ENCODE measurements around the gene NT5C2.

DNA sequence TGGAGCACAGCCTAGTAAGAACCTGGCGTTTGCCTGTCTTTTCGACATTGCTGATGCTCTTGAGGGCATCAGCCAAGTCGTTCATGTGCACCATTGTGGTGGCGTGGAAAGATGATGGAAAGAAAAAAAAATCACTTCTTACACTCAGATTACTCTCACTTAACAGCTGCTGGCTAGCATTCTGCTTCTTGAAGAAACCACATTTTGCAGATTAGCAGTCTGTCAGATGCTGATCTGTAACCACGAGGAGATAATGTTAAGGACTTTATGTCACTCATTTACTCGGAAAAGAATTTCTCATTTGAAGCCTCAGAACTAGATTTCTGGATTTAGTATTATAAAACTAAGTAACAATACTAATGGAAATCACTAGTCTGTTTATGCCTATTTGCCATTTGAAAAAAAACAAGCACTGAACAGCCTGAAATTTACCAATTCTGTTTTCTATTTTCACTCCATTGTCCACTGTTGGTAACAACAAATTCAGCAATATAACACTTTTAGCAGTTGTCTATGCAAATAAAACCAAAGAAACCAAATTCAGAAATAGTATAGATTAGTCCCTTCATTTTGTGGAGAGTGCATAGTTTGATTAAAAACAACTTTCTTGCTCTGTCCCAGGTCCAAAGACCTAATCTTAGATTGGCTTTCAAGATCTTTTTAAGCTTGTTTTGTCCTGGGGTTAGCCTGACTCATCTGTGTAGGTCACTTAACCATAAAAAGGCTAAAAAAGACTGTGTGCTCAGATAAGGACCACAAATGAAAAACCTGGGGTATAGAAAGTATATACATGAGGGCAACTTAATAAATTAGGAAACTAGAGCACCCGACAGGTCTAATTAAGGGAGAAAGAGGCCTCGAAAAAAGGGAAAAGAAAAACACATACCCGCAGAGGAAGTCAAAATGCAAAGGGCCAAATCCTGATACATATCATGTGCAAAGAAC lies 67.5 kb downstream of the NT5C2 start:
- TF ChIP-seq, protein P1, sequence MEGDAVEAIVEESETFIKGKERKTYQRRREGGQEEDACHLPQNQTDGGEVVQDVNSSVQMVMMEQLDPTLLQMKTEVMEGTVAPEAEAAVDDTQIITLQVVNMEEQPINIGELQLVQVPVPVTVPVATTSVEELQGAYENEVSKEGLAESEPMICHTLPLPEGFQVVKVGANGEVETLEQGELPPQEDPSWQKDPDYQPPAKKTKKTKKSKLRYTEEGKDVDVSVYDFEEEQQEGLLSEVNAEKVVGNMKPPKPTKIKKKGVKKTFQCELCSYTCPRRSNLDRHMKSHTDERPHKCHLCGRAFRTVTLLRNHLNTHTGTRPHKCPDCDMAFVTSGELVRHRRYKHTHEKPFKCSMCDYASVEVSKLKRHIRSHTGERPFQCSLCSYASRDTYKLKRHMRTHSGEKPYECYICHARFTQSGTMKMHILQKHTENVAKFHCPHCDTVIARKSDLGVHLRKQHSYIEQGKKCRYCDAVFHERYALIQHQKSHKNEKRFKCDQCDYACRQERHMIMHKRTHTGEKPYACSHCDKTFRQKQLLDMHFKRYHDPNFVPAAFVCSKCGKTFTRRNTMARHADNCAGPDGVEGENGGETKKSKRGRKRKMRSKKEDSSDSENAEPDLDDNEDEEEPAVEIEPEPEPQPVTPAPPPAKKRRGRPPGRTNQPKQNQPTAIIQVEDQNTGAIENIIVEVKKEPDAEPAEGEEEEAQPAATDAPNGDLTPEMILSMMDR (IDR thresholded peaks at IDR 0.05) = no peak
- TF ChIP-seq POLR2A (IDR thresholded peaks at IDR 0.05) = no peak
